ENCODE data around the gene VAPA. TPM values are rescaled to one million over a fixed set of nuclear protein-coding genes. Genes with fewer than 3 reads are reported as not detected.

Gene VAPA
- total and polyA plus RNA-seq, 12 donors = 33.2 to 269 (median 219) TPM

GRCh38 chr18:9995631-9996030 lies 81.8 kb downstream of the VAPA start:
- Histone ChIP-seq H3K27me3 (no peaks in the 10 kb centered on the region), H3K9me3 (peaks cover 0 to 28% (median 13%) of the 10 kb centered on the region in 11 donors), H3K36me3 (no peaks in the 10 kb centered on the region), H3K4me3 (no peak overlapping the region), H3K4me1 (peaks cover 0 to 31% (median 7%) of the 10 kb centered on the region in 9 donors), H3K27ac (no peak overlapping the region)
- no peak for TF ChIP-seq CTCF (IDR thresholded peaks at IDR 0.05)
- ATAC-seq (no peak), DNase-seq (no peak)
- intact Hi-C loops (cut with DNase I) = no loop called here
- 87 to 93% methylated on average over 2 of the region's 2 CpGs for WGBS, 2 donors

DNA sequence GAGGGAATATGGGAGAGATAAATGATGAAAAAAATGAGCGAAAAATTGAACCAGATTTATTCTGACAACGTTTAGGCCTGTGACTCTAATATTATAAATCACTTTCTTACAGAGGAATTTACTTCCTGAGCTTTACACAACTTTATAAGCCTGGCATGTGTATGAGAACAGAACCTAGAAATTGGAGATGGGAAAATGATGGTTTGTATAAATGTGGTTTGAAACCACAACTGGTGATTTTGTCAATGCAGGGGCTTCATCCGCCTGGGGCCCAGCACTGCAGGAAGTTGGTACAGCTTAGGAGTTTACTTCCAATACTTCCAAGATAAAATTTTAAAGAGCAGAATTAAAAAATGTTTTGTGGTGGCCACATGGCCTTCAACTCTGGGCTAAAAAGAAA lies 82.3 kb downstream of the VAPA start:
- ATAC-seq (no peak), DNase-seq (no peak)
- no peak overlapping the region for H3K4me3 ChIP-seq
- H3K9me3 ChIP-seq = peaks cover 0 to 28% (median 13%) of the 10 kb centered on the region in 11 donors
- 69 to 72% methylated on average over 3 of the region's 3 CpGs for WGBS, 2 donors
- H3K27me3 ChIP-seq = no peaks in the 10 kb centered on the region
- H3K27ac ChIP-seq = no peak overlapping the region
- intact Hi-C loops (cut with DNase I) = no loop called here
- TF ChIP-seq CTCF (IDR thresholded peaks at IDR 0.05) = no peak
- H3K36me3 ChIP-seq = no peaks in the 10 kb centered on the region
- H3K4me1 ChIP-seq = peaks cover 0 to 31% (median 7%) of the 10 kb centered on the region in 9 donors

- Histone ChIP-seq H3K27ac (no peak overlapping the region), H3K9me3 (peaks cover 0 to 28% (median 13%) of the 10 kb centered on the region in 11 donors), H3K4me3 (no peak overlapping the region), H3K4me1 (peaks cover 0 to 24% (median 7%) of the 10 kb centered on the region in 9 donors), H3K27me3 (no peaks in the 10 kb centered on the region), H3K36me3 (no peaks in the 10 kb centered on the region)
- 93 to 97% methylated on average over 1 of the region's 1 CpG for WGBS, 2 donors
- intact Hi-C loops (cut with DNase I) = no loop called here
- no peak for ATAC-seq
- no peak for DNase-seq
- TF ChIP-seq CTCF (IDR thresholded peaks at IDR 0.05) = no peak
Observed at GRCh38 chr18:9997711-9998110, 83.9 kb downstream of the VAPA start.

- no peak overlapping the region for H3K4me3 ChIP-seq
- H3K27ac ChIP-seq = no peak overlapping the region
- TF ChIP-seq CTCF (IDR thresholded peaks at IDR 0.05) = no peak
- H3K4me1 ChIP-seq = peaks cover 0 to 18% (median 7%) of the 10 kb centered on the region in 9 donors
- ATAC-seq = no peak
- 90 to 96% methylated on average over 2 of the region's 2 CpGs for WGBS, 2 donors
- DNase-seq = no peak
- peaks cover 0 to 28% (median 13%) of the 10 kb centered on the region in 11 donors for H3K9me3 ChIP-seq
- H3K36me3 ChIP-seq = no peaks in the 10 kb centered on the region
- intact Hi-C loops (cut with DNase I) = no loop called here
- no peaks in the 10 kb centered on the region for H3K27me3 ChIP-seq
Observed at GRCh38 chr18:9998330-9998729, 84.5 kb downstream of the VAPA start.
